ENCODE measurements around the gene MUSTN1. TPM values are rescaled to one million over a fixed set of nuclear protein-coding genes. Genes with fewer than 3 reads are reported as not detected.

Gene MUSTN1
- 1 to 10 TPM in 6 of 8 experiments, under 1 TPM in 1, not detected in 1; 0.38 to 9.3 (median 2.7) TPM for total RNA-seq

GRCh38 chr3:52834871-52835501 lies at the start of gene MUSTN1:
Gene MUSTN1, minus strand, starts transcription at chr3:52835019. Its CDS starts 71 bp downstream, at chr3:52834948.
- H3K27ac ChIP-seq = no peak within 1 kb of the TSS
- no peak within 1 kb of the TSS for H3K4me3 ChIP-seq
- peaks cover 13 to 20% of the 10 kb centered on the region in 2 donors for H3K4me1 ChIP-seq (replicated peaks in 1 of 2)
- ATAC-seq (replicated peaks in 6 of 8) = peak in 5 of 8 experiments; percentile 61 to 85 (median 77)
- in situ Hi-C loops (cut with MboI; ENCODE audit: low pct_unique_long_range_greater_than_20kb in 2 of 9, low sequenced_read_pairs in 9 of 9, unreplicated experiment in 9 of 9) = no loop called here
- WGBS, 10 experiments = 0 to 100% (median 28%) methylated on average over 1 to 8 of the region's 11 CpGs; no CpG with 5 or more reads in 4 of the 10 experiments

DNA sequence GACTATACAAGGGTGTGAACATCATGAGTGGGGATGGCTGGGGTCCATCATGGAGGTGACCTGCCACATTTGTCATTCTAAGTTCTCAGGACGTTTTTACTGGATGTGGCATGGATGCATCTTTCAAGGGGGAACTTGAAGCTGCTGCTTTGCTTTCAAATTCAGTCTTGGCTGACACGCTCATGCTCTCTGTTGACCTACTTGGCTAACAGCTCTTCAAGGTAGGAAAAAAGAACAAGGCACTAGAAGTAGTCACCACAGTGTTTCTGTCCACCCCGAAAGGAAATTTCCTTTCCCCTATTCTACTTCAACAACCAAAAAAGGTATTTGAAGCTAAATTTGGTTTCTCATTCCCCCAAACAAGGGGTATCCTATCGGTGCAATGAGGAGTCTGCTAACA lies 47.6 kb upstream of the MUSTN1 start:
- H3K27ac ChIP-seq = no peak overlapping the region
- no peak overlapping the region for H3K4me3 ChIP-seq
- in situ Hi-C loops (cut with MboI; ENCODE audit: low pct_unique_long_range_greater_than_20kb in 2 of 9, low sequenced_read_pairs in 9 of 9, unreplicated experiment in 9 of 9) = loop anchor here in 1 of 9 experiments (25.0 kb wide), 1 partner anchor 180 kb away; no protein-coding TSS in a partner anchor
- ATAC-seq (replicated peaks in 6 of 8) = no peak
- WGBS, 10 experiments = 63 to 100% (median 87%) methylated on average over 1 to 4 of the region's 4 CpGs; no CpG with 5 or more reads in 2 of the 10 experiments
- no peaks in the 10 kb centered on the region for H3K4me1 ChIP-seq (replicated peaks in 1 of 2)

- H3K4me1 ChIP-seq (replicated peaks in 1 of 2) = no peaks in the 10 kb centered on the region
- 0 to 100% (median 82%) methylated on average over 1 to 4 of the region's 4 CpGs; no CpG with 5 or more reads in 4 of the 10 experiments for WGBS, 10 experiments
- H3K27ac ChIP-seq = no peak overlapping the region
- no peak for ATAC-seq (replicated peaks in 6 of 8)
- in situ Hi-C loops (cut with MboI; ENCODE audit: low pct_unique_long_range_greater_than_20kb in 2 of 9, low sequenced_read_pairs in 9 of 9, unreplicated experiment in 9 of 9) = loop anchor here in 1 of 9 experiments (25.0 kb wide), 1 partner anchor 180 kb away; no protein-coding TSS in a partner anchor
- H3K4me3 ChIP-seq = no peak overlapping the region
Observed at GRCh38 chr3:52881871-52882270, 47.1 kb upstream of the MUSTN1 start.

GRCh38 chr3:52880474-52880873 lies 45.7 kb upstream of the MUSTN1 start:
- WGBS, 10 experiments = 58 to 90% (median 64%) methylated on average over 2 of the region's 3 CpGs; no CpG with 5 or more reads in 7 of the 10 experiments
- in situ Hi-C loops (cut with MboI; ENCODE audit: low pct_unique_long_range_greater_than_20kb in 2 of 9, low sequenced_read_pairs in 9 of 9, unreplicated experiment in 9 of 9) = loop anchor here in 1 of 9 experiments (25.0 kb wide), 1 partner anchor 182 kb away; no protein-coding TSS in a partner anchor
- Histone ChIP-seq H3K27ac (no peak overlapping the region), H3K4me3 (no peak overlapping the region), H3K4me1 (replicated peaks in 1 of 2) (no peaks in the 10 kb centered on the region)
- ATAC-seq (replicated peaks in 6 of 8) = peak in 1 of 8 experiments; percentile 88

DNA sequence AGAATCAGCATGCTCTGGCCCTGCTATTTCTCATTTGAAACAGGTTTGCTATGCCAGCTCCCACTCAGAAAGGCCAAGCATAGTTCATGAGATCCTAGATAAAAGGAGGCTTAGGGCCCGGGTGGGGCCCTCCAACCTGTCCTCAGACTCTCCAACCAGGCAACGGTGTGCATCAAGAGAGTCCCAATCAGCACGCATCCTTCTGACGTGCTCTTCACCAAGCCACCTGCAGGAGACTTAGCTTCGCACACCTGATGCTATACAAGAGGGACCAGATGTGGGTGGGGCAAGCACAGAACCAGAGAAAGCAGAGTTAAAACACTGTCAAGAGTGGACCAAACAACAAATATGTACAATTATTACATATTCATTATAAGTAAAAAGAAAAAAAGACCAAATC lies 45.2 kb upstream of the MUSTN1 start:
- in situ Hi-C loops (cut with MboI; ENCODE audit: low pct_unique_long_range_greater_than_20kb in 2 of 9, low sequenced_read_pairs in 9 of 9, unreplicated experiment in 9 of 9) = loop anchor here in 1 of 9 experiments (25.0 kb wide), 1 partner anchor 182 kb away; no protein-coding TSS in a partner anchor
- Histone ChIP-seq H3K4me1 (replicated peaks in 1 of 2) (no peaks in the 10 kb centered on the region), H3K4me3 (no peak overlapping the region), H3K27ac (no peak overlapping the region)
- no peak for ATAC-seq (replicated peaks in 6 of 8)
- 60 to 100% (median 89%) methylated on average over 1 to 5 of the region's 5 CpGs; no CpG with 5 or more reads in 4 of the 10 experiments for WGBS, 10 experiments

DNA sequence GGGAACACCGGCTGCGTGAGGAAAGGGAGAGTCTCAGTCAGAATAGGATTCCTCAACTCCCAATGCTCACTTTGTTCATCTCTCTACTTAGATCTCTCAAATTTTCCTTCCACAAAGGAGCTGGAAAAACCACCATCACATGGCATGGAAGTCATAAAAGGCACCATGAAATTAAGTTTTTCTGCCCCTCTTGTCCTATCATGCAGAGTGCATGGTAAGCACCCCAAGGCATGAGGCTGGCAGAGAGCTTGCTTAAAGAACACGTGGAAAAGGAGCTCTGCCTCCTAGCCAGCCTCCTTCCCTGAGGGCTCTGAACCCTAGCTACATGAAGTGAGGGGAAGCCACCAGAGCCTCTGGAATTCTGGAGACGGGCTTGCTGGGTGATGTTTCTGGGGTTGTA lies 44.8 kb upstream of the MUSTN1 start:
- ATAC-seq (replicated peaks in 6 of 8) = no peak
- WGBS, 10 experiments = 90 to 100% (median 100%) methylated on average over 1 to 3 of the region's 4 CpGs; no CpG with 5 or more reads in 3 of the 10 experiments
- H3K27ac ChIP-seq = no peak overlapping the region
- in situ Hi-C loops (cut with MboI; ENCODE audit: low pct_unique_long_range_greater_than_20kb in 2 of 9, low sequenced_read_pairs in 9 of 9, unreplicated experiment in 9 of 9) = loop anchor here in 1 of 9 experiments (25.0 kb wide), 1 partner anchor 183 kb away; no protein-coding TSS in a partner anchor
- H3K4me3 ChIP-seq = no peak overlapping the region
- no peaks in the 10 kb centered on the region for H3K4me1 ChIP-seq (replicated peaks in 1 of 2)

DNA sequence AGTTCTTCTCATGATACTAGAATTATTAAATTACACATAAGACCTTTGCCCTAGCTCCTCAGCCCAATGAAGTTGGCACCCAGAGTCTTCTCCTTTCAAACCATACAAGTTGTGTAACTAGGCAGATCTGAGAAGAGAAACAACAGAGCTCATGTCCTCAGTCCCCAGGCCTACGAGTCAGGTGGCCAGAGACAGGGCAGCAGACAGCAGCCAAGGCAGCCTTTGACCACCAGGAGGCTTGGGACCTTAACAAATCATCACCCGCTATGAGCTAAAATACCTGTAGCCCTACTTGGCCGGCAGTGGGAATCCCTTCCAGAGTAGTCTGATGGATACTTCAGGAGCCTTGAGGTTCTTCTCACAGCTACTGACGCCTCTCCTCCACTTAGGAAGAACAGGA lies 44.3 kb upstream of the MUSTN1 start:
- in situ Hi-C loops (cut with MboI; ENCODE audit: low pct_unique_long_range_greater_than_20kb in 2 of 9, low sequenced_read_pairs in 9 of 9, unreplicated experiment in 9 of 9) = loop anchor here in 1 of 9 experiments (25.0 kb wide), 1 partner anchor 183 kb away; no protein-coding TSS in a partner anchor
- 90 to 100% (median 96%) methylated on average over 1 to 3 of the region's 4 CpGs; no CpG with 5 or more reads in 1 of the 10 experiments for WGBS, 10 experiments
- Histone ChIP-seq H3K4me1 (replicated peaks in 1 of 2) (no peaks in the 10 kb centered on the region), H3K27ac (no peak overlapping the region), H3K4me3 (no peak overlapping the region)
- ATAC-seq (replicated peaks in 6 of 8) = no peak

DNA sequence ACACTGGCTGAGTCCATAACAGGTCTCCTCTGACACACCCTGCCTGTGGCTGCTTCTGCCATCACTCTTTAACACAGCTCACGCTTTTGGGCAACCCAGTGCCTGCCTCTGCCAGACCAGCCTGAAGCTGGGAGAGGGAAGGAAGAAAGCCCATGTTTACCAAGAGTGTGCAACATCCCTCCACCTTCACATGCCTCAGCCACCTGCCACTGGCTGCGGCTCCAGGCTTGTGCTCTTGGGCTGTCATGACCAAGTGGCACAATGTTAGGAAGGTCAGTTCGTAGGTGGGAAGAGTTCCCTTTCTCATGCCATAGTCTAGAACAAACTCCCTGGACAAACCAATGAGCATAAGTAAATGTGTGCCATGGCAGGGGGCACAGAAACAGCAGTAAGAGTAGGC lies 42.3 kb upstream of the MUSTN1 start:
- in situ Hi-C loops (cut with MboI; ENCODE audit: low pct_unique_long_range_greater_than_20kb in 2 of 9, low sequenced_read_pairs in 9 of 9, unreplicated experiment in 9 of 9) = loop anchor here in 1 of 9 experiments (25.0 kb wide), 1 partner anchor 185 kb away; no protein-coding TSS in a partner anchor
- ATAC-seq (replicated peaks in 6 of 8) = no peak
- WGBS, 10 experiments = 100% methylated on average over 1 of the region's 3 CpGs; no CpG with 5 or more reads in 6 of the 10 experiments

DNA sequence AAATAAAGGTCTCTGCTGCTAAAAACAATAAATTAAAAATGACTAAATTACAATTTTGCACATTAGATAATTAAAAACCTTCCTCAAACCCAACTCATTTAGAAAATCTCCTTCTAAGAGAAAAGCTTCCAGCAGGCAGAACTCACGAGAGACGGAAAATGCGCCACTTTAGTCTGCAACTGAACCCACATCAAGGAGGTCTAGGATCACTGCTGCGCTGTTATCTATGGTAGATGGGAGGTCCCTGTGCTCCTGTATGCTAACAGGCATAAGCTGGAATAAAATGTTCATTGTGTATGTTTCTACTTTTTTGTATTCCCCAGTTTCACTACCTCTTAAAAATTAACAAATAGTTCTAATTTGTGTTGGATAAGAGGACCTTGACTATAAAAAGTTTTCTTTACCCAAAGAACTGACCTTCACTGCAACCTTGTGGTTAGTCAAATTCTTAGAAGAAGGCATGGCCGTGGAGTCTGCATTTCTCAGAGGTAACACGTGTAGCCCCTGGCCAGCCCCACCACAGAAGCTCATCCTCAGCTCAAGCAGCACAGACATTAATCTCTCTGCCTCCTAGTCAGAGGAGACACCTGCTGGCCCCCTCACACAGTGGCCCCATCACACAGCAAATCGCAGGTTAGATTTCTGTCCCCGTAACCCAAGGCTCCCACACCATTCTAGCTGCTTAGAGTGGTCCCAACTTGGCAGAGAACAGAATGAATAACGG lies 40.2 kb upstream of the MUSTN1 start:
- in situ Hi-C loops (cut with MboI; ENCODE audit: low pct_unique_long_range_greater_than_20kb in 2 of 9, low sequenced_read_pairs in 9 of 9, unreplicated experiment in 9 of 9) = loop anchor here in 2 of 9 experiments (25.0 kb wide), 2 partner anchors 187 to 212 kb away; no protein-coding TSS in a partner anchor
- no peak for ATAC-seq (replicated peaks in 6 of 8)

More for the DNA sequence above, 42.3 kb upstream of the MUSTN1 start:
- Histone ChIP-seq H3K4me3 (no peak overlapping the region), H3K4me1 (replicated peaks in 1 of 2) (peaks cover 11 to 13% of the 10 kb centered on the region in 2 donors), H3K27ac (no peak overlapping the region)

GRCh38 chr3:52874160-52874701 lies 39.4 kb upstream of the MUSTN1 start:
- Histone ChIP-seq H3K27ac (no peak overlapping the region), H3K4me1 (replicated peaks in 1 of 2) (peaks cover 13 to 14% of the 10 kb centered on the region in 2 donors), H3K4me3 (no peak overlapping the region)
- ATAC-seq (replicated peaks in 6 of 8) = no peak
- in situ Hi-C loops (cut with MboI; ENCODE audit: low pct_unique_long_range_greater_than_20kb in 2 of 9, low sequenced_read_pairs in 9 of 9, unreplicated experiment in 9 of 9) = loop anchor here in 1 of 9 experiments (25.0 kb wide), 1 partner anchor 213 kb away; no protein-coding TSS in a partner anchor
- 67 to 97% (median 82%) methylated on average over 1 to 5 of the region's 5 CpGs; no CpG with 5 or more reads in 2 of the 10 experiments for WGBS, 10 experiments

More for the DNA sequence above, 40.2 kb upstream of the MUSTN1 start:
- Histone ChIP-seq H3K4me3 (no peak overlapping the region), H3K27ac (no peak overlapping the region), H3K4me1 (replicated peaks in 1 of 2) (peaks cover 13 to 14% of the 10 kb centered on the region in 2 donors)
- 20 to 100% (median 92%) methylated on average over 1 to 5 of the region's 9 CpGs for WGBS, 10 experiments

GRCh38 chr3:52873433-52874159 lies 38.8 kb upstream of the MUSTN1 start:
- Histone ChIP-seq H3K27ac (no peak overlapping the region), H3K4me1 (replicated peaks in 1 of 2) (peaks cover 13 to 14% of the 10 kb centered on the region in 2 donors), H3K4me3 (no peak overlapping the region)
- WGBS, 10 experiments = 32 to 100% (median 81%) methylated on average over 1 to 8 of the region's 8 CpGs; no CpG with 5 or more reads in 1 of the 10 experiments
- ATAC-seq (replicated peaks in 6 of 8) = peak in 7 of 8 experiments; percentile 21 to 89 (median 55)
- in situ Hi-C loops (cut with MboI; ENCODE audit: low pct_unique_long_range_greater_than_20kb in 2 of 9, low sequenced_read_pairs in 9 of 9, unreplicated experiment in 9 of 9) = loop anchor here in 1 of 9 experiments (25.0 kb wide), 1 partner anchor 214 kb away; no protein-coding TSS in a partner anchor

- in situ Hi-C loops (cut with MboI; ENCODE audit: low pct_unique_long_range_greater_than_20kb in 2 of 9, low sequenced_read_pairs in 9 of 9, unreplicated experiment in 9 of 9) = loop anchor here in 1 of 9 experiments (25.0 kb wide), 1 partner anchor 215 kb away; no protein-coding TSS in a partner anchor
- Histone ChIP-seq H3K27ac (no peak overlapping the region), H3K4me3 (no peak overlapping the region), H3K4me1 (replicated peaks in 1 of 2) (peaks cover 13 to 14% of the 10 kb centered on the region in 2 donors)
- 80 to 100% (median 95%) methylated on average over 1 to 3 of the region's 3 CpGs; no CpG with 5 or more reads in 5 of the 10 experiments for WGBS, 10 experiments
- peak in 1 of 8 experiments; percentile 16 for ATAC-seq (replicated peaks in 6 of 8)
Observed at GRCh38 chr3:52872245-52872644, 37.4 kb upstream of the MUSTN1 start.

All from motor neuron (in vitro differentiated cells).